ENCODE measurements around the gene PATZ1. TPM values are rescaled to one million over a fixed set of nuclear protein-coding genes. Genes with fewer than 3 reads are reported as not detected.

Gene PATZ1
- total RNA-seq, 1 experiment from 2014 or later = 120 TPM

GRCh38 chr22:31291481-31292235, 54.5 kb downstream of the PATZ1 start:
- H4K20me1 ChIP-seq (ENCODE audit: control insufficient read depth, insufficient read depth, insufficient read length) = no peaks in the 10 kb centered on the region
- H3K4ac ChIP-seq (ENCODE audit: low read depth, low read length) = no peak overlapping the region
- peak overlapping the region; percentile 72 for H3K4me2 ChIP-seq (ENCODE audit: insufficient read depth, insufficient read length, low read length)
- H3K9me3 ChIP-seq (ENCODE audit: control insufficient read depth, low read depth, low read length) = no peaks in the 10 kb centered on the region
- no peak overlapping the region for H4K91ac ChIP-seq (ENCODE audit: insufficient read length, low read depth, low read length)
- no peaks in the 10 kb centered on the region for H3K79me2 ChIP-seq (ENCODE audit: insufficient read depth, low read length)
- H3K27me3 Mint-ChIP-seq (ENCODE audit: low read depth) = peaks cover 25% of the 10 kb centered on the region
- no peaks in the 10 kb centered on the region; a peak in 1 of 7 replicates for H3K36me3 Mint-ChIP-seq (ENCODE audit: insufficient read depth in 1 of 3, low read depth in 3 of 3)
- no peak overlapping the region for H2AFZ ChIP-seq (ENCODE audit: low read length)
- H3K18ac ChIP-seq (ENCODE audit: insufficient read length, low read depth, low read length) = no peak overlapping the region
- H3K79me1 ChIP-seq (ENCODE audit: insufficient read depth, low read depth, low read length, poor library complexity, severe bottlenecking) = no peaks in the 10 kb centered on the region
- no peaks in the 10 kb centered on the region; the same call in 1 of the 2 replicates for H3K4me1 ChIP-seq (ENCODE audit: insufficient read depth, low read length)
- no CpG with 5 or more reads among the region's 20 CpGs for WGBS (ENCODE audit: extremely low coverage, insufficient read length, low lambda C conversion rate)
- peaks cover 11% of the 10 kb centered on the region for H3K23me2 ChIP-seq (ENCODE audit: insufficient read length, low read depth, low read length, poor library complexity, severe bottlenecking)
- H3K9me3 Mint-ChIP-seq = no peaks in the 10 kb centered on the region; a peak in 1 of 5 replicates
- no peak overlapping the region for H3K23ac ChIP-seq (ENCODE audit: insufficient read length, low read depth, low read length)
- no peak overlapping the region for H2BK120ac ChIP-seq (ENCODE audit: low read depth, low read length, poor library complexity, severe bottlenecking)
- no peak overlapping the region for H2BK20ac ChIP-seq (ENCODE audit: low read depth, low read length, poor library complexity, severe bottlenecking)
- peak overlapping the region in 2 of 3 experiments; percentile 68 to 95; a peak in 4 of 7 replicates for H3K27ac Mint-ChIP-seq
- no peak overlapping the region for H2AK5ac ChIP-seq (ENCODE audit: insufficient read length, low read length)
- no peak overlapping the region for H4K8ac ChIP-seq (replicated peaks; ENCODE audit: insufficient read length, low read depth, low read length)
- no peak overlapping the region for H3K14ac ChIP-seq (ENCODE audit: insufficient read depth, low read length)
- H3K27me3 ChIP-seq (ENCODE audit: insufficient read depth, low read length) = peaks cover 2% of the 10 kb centered on the region; the same call in 1 of the 2 replicates
- no peak overlapping the region for H2BK15ac ChIP-seq (ENCODE audit: low read depth, low read length)
- no peak overlapping the region for H3T11ph ChIP-seq (ENCODE audit: low read length)
- DNase-seq = no peak
- peaks cover 19 to 26% of the 10 kb centered on the region in 2 experiments for H3K4me1 Mint-ChIP-seq
- peak overlapping the region; percentile 34 for H3K9ac ChIP-seq (ENCODE audit: extremely low read depth, insufficient read length, low read length)
- H3K4me3 Mint-ChIP-seq = peak overlapping the region; percentile 69 to 82
- H4K5ac ChIP-seq (ENCODE audit: insufficient read length, low read depth, low read length) = no peak overlapping the region
- H3K56ac ChIP-seq (ENCODE audit: insufficient read length, low read depth, low read length) = no peak overlapping the region
- H2BK5ac ChIP-seq (ENCODE audit: insufficient read length, low read length) = no peak overlapping the region
- H3K27ac ChIP-seq (ENCODE audit: insufficient read length, low read depth, low read length) = peak overlapping the region; percentile 7
- peak overlapping the region; percentile 17 for H2BK12ac ChIP-seq (ENCODE audit: insufficient read length, low read depth, low read length)
- no peak for TF ChIP-seq CTCF (conservative IDR thresholded peaks at IDR 0.05)
